HepG2 (cell line): ENCODE data around the gene PRUNE1. TPM values are rescaled to one million over a fixed set of nuclear protein-coding genes. Genes with fewer than 3 reads are reported as not detected.
A peak's percentile ranks its signal among the peaks of the same experiment; 100 is the strongest.

Experiments used
- AKNA ChIP-seq: sonication (generic); formaldehyde crosslinking; IDR thresholded peaks from 2 replicates; pipeline ENCODE4 v1.4.0; 2020; ENCODE audit warnings: missing genetic modification reagents, borderline replicate concordance
- HNF4A ChIP-seq: sonication (generic); formaldehyde crosslinking; IDR thresholded peaks from 2 replicates; pipeline ENCODE4 v1.4.0; 2020; ENCODE audit warnings: missing genetic modification reagents
- IKZF1 ChIP-seq: fragments of 450-650 bp; IDR thresholded peaks from 2 replicates; pipeline ENCODE4 v1.7.1; 2016
- IKZF5 ChIP-seq: IDR thresholded peaks from 2 replicates; pipeline ENCODE4 v1.6.1; 2018; ENCODE audit warnings: missing genetic modification reagents, mild to moderate bottlenecking, missing compliant biosample characterization
- KAT7 ChIP-seq: IDR thresholded peaks from 2 replicates; pipeline ENCODE4 v1.6.1; 2018; ENCODE audit warnings: borderline replicate concordance, missing compliant biosample characterization
- MAZ ChIP-seq, 2 experiments: sonication (generic) in 1 of 2; formaldehyde crosslinking in 1 of 2; IDR thresholded peaks; 2 replicates each; pipeline versions ENCODE4 v1.5.0 to v1.6.1; 2012 to 2020; ENCODE audit warnings: low read depth in 2 of 2, mild to moderate bottlenecking in 2 of 2, borderline replicate concordance in 1 of 2, improper control_type of control experiment in 1 of 2, low read length in 1 of 2, missing genetic modification reagents in 1 of 2, moderate library complexity in 1 of 2
- MIER2 ChIP-seq: IDR thresholded peaks from 2 replicates; pipeline ENCODE4 v1.6.1; 2016; ENCODE audit warnings: missing biosample characterization, missing genetic modification reagents
- SIN3A ChIP-seq: IDR thresholded peaks from 2 replicates; pipeline ENCODE4 v1.6.1; 2011; ENCODE audit warnings: low read depth, mild to moderate bottlenecking, control low read depth, low read length, borderline replicate concordance
- SNAPC4 ChIP-seq: sonication (generic); formaldehyde crosslinking; IDR thresholded peaks from 2 replicates; pipeline ENCODE4 v1.4.0; 2020; ENCODE audit warnings: mild to moderate bottlenecking, missing genetic modification reagents
- ZBTB2 ChIP-seq: sonication (generic); formaldehyde crosslinking; IDR thresholded peaks from 2 replicates; pipeline ENCODE4 v1.8.0; 2022; ENCODE audit warnings: low read depth, missing genetic modification reagents
- ZGPAT ChIP-seq: IDR thresholded peaks from 2 replicates; pipeline ENCODE4 v1.6.1; 2016; ENCODE audit warnings: mild to moderate bottlenecking
- ZNF121 ChIP-seq: sonication (generic); formaldehyde crosslinking; IDR thresholded peaks from 2 replicates; pipeline ENCODE4 v1.5.0; 2020; ENCODE audit warnings: mild to moderate bottlenecking, missing genetic modification reagents
- ZNF740 ChIP-seq: sonication (generic); formaldehyde crosslinking; IDR thresholded peaks from 2 replicates; pipeline ENCODE4 v1.4.0; 2020; ENCODE audit warnings: missing genetic modification reagents
- polyA plus RNA-seq, 8 experiments: library from polyadenylated mRNA; depleted of rRNA in 3 of 8; stranded (reverse) in 7 of 8; unstranded in 1 of 8; fragments of >200 nt; fragmentation: Illumina TruSeq in 4 of 8; extraction: Trizol in 4 of 8; gene quantifications; 2 replicates each; pipeline versions ENCODE4 v1.2.1 to v1.2.3, GENCODE V29; 2011 to 2016; ENCODE audit warnings: low read depth in 4 of 8, missing spikeins in 1 of 8, mixed read lengths in 1 of 8; ENCODE audit not compliant: insufficient read depth in 1 of 8
- total RNA-seq, 5 experiments: library from RNA; depleted of rRNA; stranded (reverse); fragments of >200 nt; fragmentation: Illumina TruSeq; extraction: Trizol; gene quantifications; 2 replicates each; pipeline ENCODE4 v1.2.3, GENCODE V29; 2016; ENCODE audit warnings: low read depth in 1 of 5

PRUNE1 gene
- total and polyA plus RNA-seq, 2 of the 13 experiments (the other 11 are each of a cell fraction or from before 2014, with no cell fraction given) = 19.0 to 31.9 TPM

- peak; percentile 60; the same call in 1 of the 2 replicates for TF ChIP-seq ZGPAT (CRISPR knock-in tag)
- TF ChIP-seq IKZF1 = no peak
- TF ChIP-seq IKZF5 (CRISPR knock-in tag) = peak; percentile 83
- TF ChIP-seq MAZ (IDR thresholded peaks at IDR 0.05; ENCODE audit: borderline replicate concordance, low read depth, low read length) = peak; percentile 97
- peak; percentile 93 for TF ChIP-seq MAZ (CRISPR knock-in tag; IDR thresholded peaks at IDR 0.05; ENCODE audit: low read depth)
- peak; percentile 47; the same call in 1 of the 2 replicates for TF ChIP-seq ZNF121 (CRISPR knock-in tag)
- TF ChIP-seq SIN3A = peak; percentile 99
- TF ChIP-seq ZNF740 = no peak; the same call in 1 of the 2 replicates
- no peak for TF ChIP-seq AKNA (CRISPR knock-in tag)
- TF ChIP-seq ZBTB2 (CRISPR knock-in tag) = no peak
- peak; percentile 99 for TF ChIP-seq HNF4A (CRISPR knock-in tag)
- no peak for TF ChIP-seq SNAPC4
- no peak; the same call in 1 of the 2 replicates for TF ChIP-seq KAT7 (CRISPR knock-in tag)
- no peak for TF ChIP-seq MIER2 (CRISPR knock-in tag)
Measured at GRCh38 chr1:150970808-150971582, 37.3 kb upstream of the PRUNE1 start (continued).
